ENCODE results near the gene GPATCH2. TPM values are rescaled to one million over a fixed set of nuclear protein-coding genes. Genes with fewer than 3 reads are reported as not detected.

Gene GPATCH2
- polyA plus RNA-seq, 1 experiment = 2.7 TPM

DNA sequence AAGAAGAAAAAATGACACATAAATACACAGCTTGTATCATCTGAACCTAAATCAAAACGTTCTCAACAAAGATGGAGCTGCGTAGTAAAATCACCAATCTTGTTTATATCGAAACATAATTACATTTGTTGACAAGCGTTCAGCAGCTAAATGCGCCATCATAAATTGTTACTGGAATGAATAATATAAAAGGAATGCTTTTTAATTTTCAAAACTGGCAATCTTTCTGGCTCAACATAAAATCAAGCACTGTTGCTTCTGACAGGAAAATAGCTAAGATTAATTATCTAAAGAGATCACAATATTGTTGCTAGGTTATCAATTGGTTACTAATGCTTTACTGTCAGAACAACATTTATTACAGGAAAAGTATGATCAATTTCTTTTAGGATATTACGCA, 181.5 kb downstream of the GPATCH2 start:
- TF ChIP-seq, protein P1, sequence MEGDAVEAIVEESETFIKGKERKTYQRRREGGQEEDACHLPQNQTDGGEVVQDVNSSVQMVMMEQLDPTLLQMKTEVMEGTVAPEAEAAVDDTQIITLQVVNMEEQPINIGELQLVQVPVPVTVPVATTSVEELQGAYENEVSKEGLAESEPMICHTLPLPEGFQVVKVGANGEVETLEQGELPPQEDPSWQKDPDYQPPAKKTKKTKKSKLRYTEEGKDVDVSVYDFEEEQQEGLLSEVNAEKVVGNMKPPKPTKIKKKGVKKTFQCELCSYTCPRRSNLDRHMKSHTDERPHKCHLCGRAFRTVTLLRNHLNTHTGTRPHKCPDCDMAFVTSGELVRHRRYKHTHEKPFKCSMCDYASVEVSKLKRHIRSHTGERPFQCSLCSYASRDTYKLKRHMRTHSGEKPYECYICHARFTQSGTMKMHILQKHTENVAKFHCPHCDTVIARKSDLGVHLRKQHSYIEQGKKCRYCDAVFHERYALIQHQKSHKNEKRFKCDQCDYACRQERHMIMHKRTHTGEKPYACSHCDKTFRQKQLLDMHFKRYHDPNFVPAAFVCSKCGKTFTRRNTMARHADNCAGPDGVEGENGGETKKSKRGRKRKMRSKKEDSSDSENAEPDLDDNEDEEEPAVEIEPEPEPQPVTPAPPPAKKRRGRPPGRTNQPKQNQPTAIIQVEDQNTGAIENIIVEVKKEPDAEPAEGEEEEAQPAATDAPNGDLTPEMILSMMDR (IDR thresholded peaks at IDR 0.05; ENCODE audit: insufficient read depth, low read depth, low read length) = no peak
- Histone ChIP-seq H3K27me3 (ENCODE audit: control insufficient read depth, insufficient read depth, low read length) (no peaks in the 10 kb centered on the region), H3K4me3 (ENCODE audit: low read depth, low read length) (no peak overlapping the region), H3K36me3 (ENCODE audit: control insufficient read depth, insufficient read depth, low read length) (peaks cover 2% of the 10 kb centered on the region; the same call in 1 of the 2 replicates)
- POLR2A ChIA-PET = no interaction called here
- CTCF ChIA-PET = no interaction called here
- no peak for DNase-seq (ENCODE audit: low read depth)

DNA sequence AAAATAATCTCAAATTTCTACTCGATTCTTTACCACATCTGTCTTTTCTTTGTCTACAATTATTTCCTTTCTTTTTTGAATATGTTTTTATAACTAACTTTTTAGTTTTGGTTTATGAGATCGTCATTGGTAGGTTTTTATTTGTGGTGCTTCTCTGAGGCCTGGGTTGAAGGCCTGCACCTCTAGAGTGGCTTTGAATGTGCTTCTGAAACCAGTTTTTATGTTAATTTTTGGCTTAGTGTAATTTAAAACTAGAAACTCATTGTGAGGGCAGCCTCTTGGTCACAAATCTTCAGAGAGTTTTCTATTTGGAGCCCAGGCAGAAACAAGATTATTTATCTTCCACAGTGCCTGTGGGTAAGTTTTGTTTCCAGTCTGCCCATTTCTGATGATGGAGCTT, 187.0 kb downstream of the GPATCH2 start:
- H3K4me3 ChIP-seq (ENCODE audit: low read depth, low read length) = no peak overlapping the region
- TF ChIP-seq, protein P1 (IDR thresholded peaks at IDR 0.05; ENCODE audit: insufficient read depth, low read depth, low read length) = no peak
- no peaks in the 10 kb centered on the region for H3K36me3 ChIP-seq (ENCODE audit: control insufficient read depth, insufficient read depth, low read length)
- H3K27me3 ChIP-seq (ENCODE audit: control insufficient read depth, insufficient read depth, low read length) = no peaks in the 10 kb centered on the region
- ChIA-PET POLR2A (no interaction called here), CTCF (no interaction called here)
- no peak for DNase-seq (ENCODE audit: low read depth)

GRCh38 chr1:217437376-217437775, 193.5 kb downstream of the GPATCH2 start:
- DNase-seq (ENCODE audit: low read depth) = no peak
- TF ChIP-seq, protein P1 (IDR thresholded peaks at IDR 0.05; ENCODE audit: insufficient read depth, low read depth, low read length) = no peak
- Histone ChIP-seq H3K36me3 (ENCODE audit: control insufficient read depth, insufficient read depth, low read length) (no peaks in the 10 kb centered on the region; the same call in 1 of the 2 replicates), H3K4me3 (ENCODE audit: low read depth, low read length) (no peak overlapping the region), H3K27me3 (ENCODE audit: control insufficient read depth, insufficient read depth, low read length) (no peaks in the 10 kb centered on the region)
- POLR2A ChIA-PET = no interaction called here
- CTCF ChIA-PET = no interaction called here

DNA sequence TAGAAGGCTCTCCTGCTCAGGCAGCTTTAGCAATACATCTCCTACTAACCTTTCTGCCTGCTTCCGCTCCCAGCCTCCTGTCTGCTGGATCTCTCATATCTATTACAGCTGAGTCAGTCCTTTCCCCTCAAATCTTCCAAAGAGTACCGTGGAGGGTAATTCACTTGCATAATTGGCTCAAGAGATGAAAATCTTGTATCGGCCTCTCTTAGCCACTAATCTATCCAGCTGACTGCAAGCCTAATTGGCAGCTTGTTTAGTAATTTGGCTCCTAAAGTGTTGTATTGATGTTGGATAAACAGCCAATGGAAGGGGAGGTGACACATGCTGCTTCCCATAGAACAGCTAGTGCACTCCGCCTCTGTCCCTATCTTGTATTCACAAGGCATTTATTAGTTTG, 195.7 kb downstream of the GPATCH2 start:
- Histone ChIP-seq H3K36me3 (ENCODE audit: control insufficient read depth, insufficient read depth, low read length) (no peaks in the 10 kb centered on the region; the same call in 1 of the 2 replicates), H3K27me3 (ENCODE audit: control insufficient read depth, insufficient read depth, low read length) (no peaks in the 10 kb centered on the region), H3K4me3 (ENCODE audit: low read depth, low read length) (no peak overlapping the region)
- TF ChIP-seq, protein P1 (IDR thresholded peaks at IDR 0.05; ENCODE audit: insufficient read depth, low read depth, low read length) = no peak
- DNase-seq (ENCODE audit: low read depth) = no peak
- ChIA-PET CTCF (no interaction called here), POLR2A (no interaction called here)

DNA sequence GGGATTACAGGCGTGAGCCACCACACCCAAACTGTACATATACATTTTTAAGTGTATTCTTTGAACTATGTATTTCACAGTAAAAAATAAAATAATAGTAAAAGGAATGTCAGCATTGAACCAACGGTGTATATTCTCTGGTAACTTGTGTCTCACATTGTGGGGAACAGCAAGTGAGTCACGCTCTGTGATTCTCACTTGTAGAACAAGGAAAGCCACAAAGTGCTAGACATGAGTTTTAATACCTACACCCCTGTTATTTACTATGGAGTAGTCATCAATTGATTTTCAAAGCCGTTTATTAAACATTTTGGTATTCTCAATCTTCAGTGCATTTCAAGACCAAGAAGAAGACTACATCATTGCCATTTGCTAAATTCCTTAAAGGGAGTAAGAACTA, 197.2 kb downstream of the GPATCH2 start:
- no peak overlapping the region for H3K4me3 ChIP-seq (ENCODE audit: low read depth, low read length)
- ChIA-PET POLR2A (no interaction called here), CTCF (no interaction called here)
- DNase-seq (ENCODE audit: low read depth) = no peak
- no peaks in the 10 kb centered on the region for H3K27me3 ChIP-seq (ENCODE audit: control insufficient read depth, insufficient read depth, low read length)
- no peaks in the 10 kb centered on the region; the same call in 1 of the 2 replicates for H3K36me3 ChIP-seq (ENCODE audit: control insufficient read depth, insufficient read depth, low read length)
- TF ChIP-seq, protein P1 (IDR thresholded peaks at IDR 0.05; ENCODE audit: insufficient read depth, low read depth, low read length) = no peak
